Left renal cortex interstitium (tissue), 4 donors: ENCODE data around the gene LNX1. TPM values are rescaled to one million over a fixed set of nuclear protein-coding genes. Genes with fewer than 3 reads are reported as not detected.
"Not testable (repeated sequence)": the region's sequence is repeated elsewhere in the genome, so short reads cannot be mapped to it uniquely, and the experiment has no call there.

ENCODE experiments used
- DNase-seq, 4 donors: peaks; one replicate each; pipeline ENCODE4 v3.0.0-alpha.2; 2013; ENCODE audit warnings: low read depth in 4 of 4, low spot score in 2 of 4, missing footprints in 1 of 4
- polyA plus RNA-seq, 4 donors: library from polyadenylated mRNA; unstranded; fragments of 120-200 nt; gene quantifications; one replicate each; pipeline ENCODE4 v1.2.1, GENCODE V29; 2013; ENCODE audit not compliant: insufficient read length in 4 of 4

LNX1 gene
- polyA plus RNA-seq, 4 donors, result 15.8 to 17.8 (median 17.0) TPM

DNA sequence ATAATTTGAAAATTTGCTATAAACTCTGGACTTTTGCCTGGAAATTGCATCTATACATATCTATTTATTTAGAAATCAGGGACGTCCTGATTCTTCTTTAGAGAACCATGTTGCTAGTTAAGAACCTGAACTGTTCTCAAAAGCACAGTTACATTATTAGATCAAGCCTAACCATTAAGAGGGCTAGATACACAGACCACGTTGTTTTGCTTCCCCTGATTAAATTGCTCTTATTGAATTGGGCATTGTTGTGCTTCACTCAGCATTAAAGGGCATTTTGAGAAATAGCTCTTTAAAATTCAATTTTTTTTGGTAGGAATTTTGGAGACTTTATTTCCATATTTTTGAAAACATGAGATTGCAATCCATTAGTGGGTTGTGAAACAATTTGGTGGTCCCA lies 169.5 kb downstream of the LNX1 start:
- DNase-seq, result no peak

- no peak for DNase-seq
These were observed 172.1 kb downstream of the LNX1 start for GRCh38 chr4:53419208-53419607.

GRCh38 chr4:53409479-53409878 lies 181.8 kb downstream of the LNX1 start:
- not testable (repeated sequence) for DNase-seq

Other genes with a start within 250 kb of the LNX1 start
- gene SCFD2, start 225.4 kb downstream of the LNX1 start, polyA plus RNA-seq, result 10 to 100 TPM; 12.0 to 15.5 (median 14.1) TPM
- 100 to 1,000 TPM in 3 of 4 donors, 10 to 100 TPM in 1; 82.7 to 113 (median 105) TPM for gene FIP1L1, start 213.8 kb downstream of the LNX1 start, polyA plus RNA-seq